PFSK-1 (cell line): ENCODE results near the gene TM9SF3.

Source experiments
- POLR2AphosphoS5 ChIP-seq: IDR thresholded peaks from 2 replicates; pipeline ENCODE4 v1.6.1; 2012; ENCODE audit warnings: low read depth, mild to moderate bottlenecking, control low read depth, low read length, moderate library complexity
- SIN3A ChIP-seq: IDR thresholded peaks from 2 replicates; pipeline ENCODE4 v1.6.1; 2012; ENCODE audit warnings: mild to moderate bottlenecking, low read length, moderate library complexity, borderline replicate concordance; ENCODE audit not compliant: insufficient read depth
- TAF1 ChIP-seq: IDR thresholded peaks from 2 replicates; pipeline ENCODE4 v1.6.1; 2012; ENCODE audit warnings: low read length, control low read depth, borderline replicate concordance; ENCODE audit not compliant: insufficient read depth
- TF ChIP-seq, protein P1 (sequence below), 2 experiments: IDR thresholded peaks; 2 replicates each; pipeline versions ENCODE4 v1.6.1 to v1.8.0; 2011 to 2012; ENCODE audit warnings: low read depth in 2 of 2, low read length in 2 of 2, control low read depth in 1 of 2, inconsistent platforms in 1 of 2, mild to moderate bottlenecking in 1 of 2, moderate library complexity in 1 of 2; ENCODE audit not compliant: insufficient read depth in 1 of 2

GRCh38 chr10:96570983-96571964 lies 15.5 kb downstream of the TM9SF3 start:
- TF ChIP-seq POLR2AphosphoS5, result no peak
- TF ChIP-seq, protein P1, sequence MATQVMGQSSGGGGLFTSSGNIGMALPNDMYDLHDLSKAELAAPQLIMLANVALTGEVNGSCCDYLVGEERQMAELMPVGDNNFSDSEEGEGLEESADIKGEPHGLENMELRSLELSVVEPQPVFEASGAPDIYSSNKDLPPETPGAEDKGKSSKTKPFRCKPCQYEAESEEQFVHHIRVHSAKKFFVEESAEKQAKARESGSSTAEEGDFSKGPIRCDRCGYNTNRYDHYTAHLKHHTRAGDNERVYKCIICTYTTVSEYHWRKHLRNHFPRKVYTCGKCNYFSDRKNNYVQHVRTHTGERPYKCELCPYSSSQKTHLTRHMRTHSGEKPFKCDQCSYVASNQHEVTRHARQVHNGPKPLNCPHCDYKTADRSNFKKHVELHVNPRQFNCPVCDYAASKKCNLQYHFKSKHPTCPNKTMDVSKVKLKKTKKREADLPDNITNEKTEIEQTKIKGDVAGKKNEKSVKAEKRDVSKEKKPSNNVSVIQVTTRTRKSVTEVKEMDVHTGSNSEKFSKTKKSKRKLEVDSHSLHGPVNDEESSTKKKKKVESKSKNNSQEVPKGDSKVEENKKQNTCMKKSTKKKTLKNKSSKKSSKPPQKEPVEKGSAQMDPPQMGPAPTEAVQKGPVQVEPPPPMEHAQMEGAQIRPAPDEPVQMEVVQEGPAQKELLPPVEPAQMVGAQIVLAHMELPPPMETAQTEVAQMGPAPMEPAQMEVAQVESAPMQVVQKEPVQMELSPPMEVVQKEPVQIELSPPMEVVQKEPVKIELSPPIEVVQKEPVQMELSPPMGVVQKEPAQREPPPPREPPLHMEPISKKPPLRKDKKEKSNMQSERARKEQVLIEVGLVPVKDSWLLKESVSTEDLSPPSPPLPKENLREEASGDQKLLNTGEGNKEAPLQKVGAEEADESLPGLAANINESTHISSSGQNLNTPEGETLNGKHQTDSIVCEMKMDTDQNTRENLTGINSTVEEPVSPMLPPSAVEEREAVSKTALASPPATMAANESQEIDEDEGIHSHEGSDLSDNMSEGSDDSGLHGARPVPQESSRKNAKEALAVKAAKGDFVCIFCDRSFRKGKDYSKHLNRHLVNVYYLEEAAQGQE (IDR thresholded peaks at IDR 0.05; ENCODE audit: insufficient read depth in 1 of 2, low read depth in 2 of 2, low read length in 2 of 2), result no peak
- TF ChIP-seq TAF1, result no peak
- TF ChIP-seq SIN3A, result no peak
